HG03442 (cell line): ENCODE results near the gene HDGF.

ENCODE experiments used
- ATAC-seq: cut with Tn5 transposase; IDR thresholded peaks from one replicate; pipeline ENCODE4 v1.9.1; 2021; ENCODE audit warnings: mild to moderate bottlenecking, moderate library complexity; ENCODE audit not compliant: unreplicated experiment

Gene HDGF

DNA sequence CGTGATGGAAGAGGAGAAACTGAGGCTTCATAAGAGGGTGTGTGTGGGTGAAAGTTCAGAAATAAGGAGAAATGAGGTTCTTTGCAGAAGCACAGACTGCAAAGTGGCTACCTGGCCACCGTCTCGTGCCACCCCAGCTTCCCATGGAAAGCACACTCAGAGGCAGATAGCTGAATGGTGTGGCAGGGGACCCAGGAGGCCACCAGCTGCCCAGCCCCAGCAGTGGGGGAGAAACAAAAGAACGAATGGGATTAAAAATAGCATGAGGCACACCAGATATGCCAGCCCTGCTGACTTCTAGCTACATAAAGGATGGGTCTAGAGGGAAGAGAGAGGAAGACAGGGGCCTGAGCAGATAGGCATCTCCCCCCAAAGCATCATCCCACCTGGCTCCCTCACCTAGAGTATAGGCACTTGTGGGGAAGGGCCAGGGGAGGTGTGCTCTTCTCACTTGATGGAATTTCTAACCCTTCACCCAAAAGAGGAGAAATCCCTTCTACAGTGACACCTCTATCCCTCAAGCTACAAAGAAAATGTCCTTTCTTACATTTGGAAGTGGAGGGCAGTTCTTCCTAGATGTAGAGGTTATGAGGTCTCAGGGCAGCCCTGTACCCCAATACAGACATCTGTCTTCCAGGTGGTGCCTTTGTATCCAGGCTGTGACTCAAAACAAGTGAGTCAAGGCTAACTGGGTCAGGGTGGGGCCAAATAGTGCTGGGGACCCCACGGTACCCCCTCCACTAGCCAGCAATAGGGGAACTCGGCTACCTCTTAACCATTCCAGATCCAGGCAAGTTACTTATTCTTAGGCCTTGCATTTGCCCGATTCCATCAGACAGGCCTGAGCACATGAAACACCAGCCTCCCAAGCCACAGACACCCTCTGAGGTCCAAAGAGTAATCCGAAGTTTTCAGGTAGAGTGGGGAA lies 3.5 kb downstream of the HDGF start:
- ATAC-seq, result no peak

DNA sequence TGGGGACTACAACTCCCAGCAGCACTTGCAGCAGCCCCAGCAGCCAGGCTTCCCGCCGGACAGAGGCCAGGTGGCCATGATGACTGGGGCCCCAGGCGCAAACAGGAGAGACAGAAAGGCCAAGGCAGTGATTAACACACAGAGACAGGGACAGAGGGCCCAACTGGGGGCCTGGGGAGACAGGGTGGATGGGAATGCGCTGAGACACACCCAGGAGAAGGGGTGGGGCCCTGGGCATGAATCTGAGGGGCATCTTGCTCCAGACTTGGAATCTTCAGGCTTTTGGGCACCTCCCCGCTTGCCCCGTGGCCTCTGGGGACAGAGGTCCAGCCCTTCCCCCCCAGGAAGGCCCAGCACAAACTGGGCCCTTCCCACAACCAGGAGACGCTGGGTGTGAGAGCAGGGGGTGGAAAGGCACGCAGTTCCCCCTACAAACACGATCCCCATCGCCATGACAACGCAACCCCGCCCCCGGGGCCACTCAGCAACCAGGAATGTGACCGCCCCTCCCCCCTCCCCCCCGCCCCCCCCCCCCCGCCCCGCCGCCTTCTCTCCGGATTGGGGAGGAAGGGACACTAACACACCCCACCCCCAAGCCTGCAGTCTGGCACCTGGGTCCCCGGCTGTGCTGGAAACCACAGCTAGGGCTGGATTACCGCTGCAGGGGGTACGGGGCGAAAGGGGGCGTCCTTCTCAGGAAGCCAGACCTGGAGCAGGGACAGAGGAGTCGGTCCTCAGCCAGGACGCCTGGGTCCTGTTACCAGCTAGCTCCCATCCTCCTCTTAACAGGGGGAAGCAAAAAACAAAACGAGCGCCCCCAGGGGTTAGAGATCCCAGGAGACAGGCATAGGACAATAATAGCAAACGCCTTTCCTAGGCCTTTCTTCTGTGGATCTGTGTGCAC lies 4.5 kb downstream of the HDGF start:
- ATAC-seq, result no peak

DNA sequence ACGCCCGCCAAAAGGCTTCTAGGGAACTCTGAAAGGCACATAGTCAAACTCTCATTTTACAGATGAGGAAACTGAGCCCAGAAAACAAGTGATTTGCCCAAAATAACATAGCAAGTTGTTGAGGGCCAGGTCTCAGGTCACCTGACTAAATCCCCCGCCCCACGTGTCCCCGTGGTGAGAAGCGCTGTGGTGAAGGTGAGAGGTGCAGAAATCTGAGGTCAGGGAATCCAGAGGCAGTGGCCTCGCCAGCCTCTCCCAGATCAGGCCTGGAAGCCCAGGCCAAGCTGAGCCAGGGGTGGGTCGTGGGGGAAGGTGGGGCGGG lies 5.1 kb downstream of the HDGF start:
- no peak for ATAC-seq

DNA sequence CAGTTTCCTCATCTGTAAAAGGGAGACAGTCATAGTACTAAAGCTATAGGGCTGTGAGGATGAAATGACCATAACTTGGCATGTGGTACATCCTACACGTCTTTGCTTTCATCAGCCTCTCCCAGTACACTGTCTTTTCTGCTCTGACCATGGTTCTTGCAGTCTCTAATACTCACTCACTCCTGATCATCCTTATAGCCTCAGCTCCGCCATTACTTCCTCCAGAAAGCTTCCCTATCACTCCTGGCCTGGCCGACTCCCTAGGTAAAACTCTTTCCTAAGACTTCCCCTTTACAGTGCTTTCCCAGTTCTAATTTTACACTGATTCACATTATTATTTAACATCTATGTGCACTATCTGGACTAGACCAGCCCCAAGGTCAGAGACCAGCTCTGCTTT lies 5.6 kb downstream of the HDGF start:
- no peak for ATAC-seq

DNA sequence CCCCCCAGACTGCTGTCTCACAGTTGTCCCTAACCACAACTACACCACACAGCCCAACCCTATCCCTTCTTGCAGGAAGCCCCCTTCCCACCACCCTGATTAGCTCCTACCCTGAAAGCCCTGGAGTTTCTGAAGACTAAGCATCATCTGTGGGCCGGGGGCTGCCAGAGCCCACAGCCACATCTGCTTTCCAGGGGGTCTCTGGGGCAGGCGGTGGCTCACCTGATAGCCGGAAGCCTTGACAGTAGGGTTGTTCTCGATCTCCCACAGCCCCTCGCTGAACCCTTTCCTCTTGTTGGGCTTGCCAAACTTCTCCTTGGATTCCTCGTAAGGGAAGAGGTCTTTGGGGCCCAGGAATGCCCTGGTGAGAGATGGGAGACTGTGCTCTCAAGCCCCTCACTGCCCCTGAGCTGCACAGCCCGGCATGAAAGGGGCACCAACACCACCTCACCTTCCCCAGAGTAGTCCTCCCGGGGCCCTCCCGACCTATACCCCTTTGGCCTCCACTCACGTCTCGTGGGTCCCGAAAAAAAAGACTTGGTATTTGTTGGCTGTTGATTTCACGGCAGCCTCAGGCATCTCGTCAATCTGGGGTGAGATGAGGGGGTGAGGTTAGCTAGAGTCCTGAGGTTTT lies 6.6 kb downstream of the HDGF start:
- no peak for ATAC-seq

DNA sequence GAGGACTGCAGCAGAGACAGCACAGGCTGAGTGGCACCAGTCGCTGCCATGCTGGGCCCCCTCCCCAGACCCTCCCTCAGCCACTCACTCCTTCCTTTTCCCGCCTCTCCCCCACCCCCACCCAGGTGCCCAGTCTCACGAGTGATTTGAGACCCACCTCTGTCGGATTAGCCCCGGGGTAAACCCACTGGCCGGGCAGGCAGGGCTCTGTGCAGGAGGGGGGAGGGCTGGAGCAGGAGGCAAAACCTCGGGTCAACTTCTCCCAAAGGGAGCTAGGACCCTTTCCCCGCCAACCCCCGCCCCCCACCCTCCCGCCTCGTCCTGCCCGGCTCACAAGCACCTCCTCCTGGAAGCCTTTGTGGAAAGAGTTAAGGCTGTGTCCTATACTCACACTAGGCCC lies 7.1 kb downstream of the HDGF start:
- ATAC-seq, result no peak

DNA sequence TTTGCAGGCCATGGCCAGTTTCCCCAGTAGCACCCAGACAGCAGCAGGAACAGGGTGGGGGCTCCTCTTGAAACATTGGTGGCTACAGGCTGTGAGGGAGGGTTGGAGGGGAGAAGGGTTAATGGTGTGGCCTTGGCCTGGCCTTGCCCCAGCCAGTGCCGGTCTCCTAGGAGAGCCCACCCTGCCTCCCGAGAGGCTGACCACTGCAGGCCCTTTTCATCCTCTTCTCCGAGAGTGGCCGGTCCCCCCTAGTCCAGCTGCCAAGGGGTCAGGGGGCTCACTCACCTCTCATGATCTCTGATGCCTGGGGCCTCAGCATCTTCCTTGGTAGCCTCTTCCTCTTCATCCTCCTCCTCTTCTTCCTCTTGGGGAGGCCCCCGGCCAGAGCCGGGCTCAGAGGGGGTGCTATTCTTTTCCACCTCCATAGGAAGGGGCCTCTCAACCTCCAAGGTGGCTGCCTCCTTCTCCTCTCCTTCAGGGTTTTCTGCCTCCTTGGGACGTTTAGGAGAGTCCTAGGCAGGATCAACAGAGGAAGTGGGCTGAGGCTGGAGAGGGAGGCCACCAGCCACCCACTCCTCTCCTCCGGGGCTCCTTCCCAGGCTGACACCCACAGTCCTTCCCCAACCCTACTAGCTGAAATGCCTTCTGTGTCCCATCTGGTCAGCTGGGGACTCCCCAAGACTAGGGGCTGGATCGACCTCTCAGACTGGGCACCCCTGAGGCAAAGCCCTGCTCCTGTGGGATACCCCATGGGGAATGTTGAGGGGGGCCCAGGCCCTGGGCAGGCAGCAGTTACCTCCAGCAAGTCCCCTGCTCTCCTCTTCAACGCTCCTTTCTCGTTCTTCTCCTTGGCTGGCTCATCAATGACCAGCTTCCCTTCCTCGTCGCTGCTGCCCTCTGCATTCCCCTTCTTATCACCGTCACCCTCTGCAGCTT lies 7.8 kb downstream of the HDGF start:
- no peak for ATAC-seq

DNA sequence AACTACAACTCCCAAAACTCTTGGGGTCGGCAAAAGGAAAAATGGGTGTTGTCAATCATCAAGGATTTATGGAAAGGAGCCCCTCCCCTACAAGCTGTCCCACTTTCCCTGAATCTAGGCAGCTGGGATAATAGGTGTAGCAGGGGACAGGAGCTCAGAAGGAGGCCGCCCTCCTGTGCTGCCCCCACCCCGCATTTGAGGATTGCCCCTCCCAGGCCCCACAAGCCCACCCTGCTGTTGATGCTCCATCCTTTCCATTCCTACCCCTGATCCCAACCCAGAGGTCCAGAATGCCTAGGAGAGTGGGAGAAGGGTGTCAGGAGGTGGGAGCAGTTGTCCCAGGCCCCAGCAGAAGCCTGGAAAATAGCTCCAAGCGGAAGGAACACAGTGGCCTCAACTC lies 8.7 kb downstream of the HDGF start:
- no peak for ATAC-seq

DNA sequence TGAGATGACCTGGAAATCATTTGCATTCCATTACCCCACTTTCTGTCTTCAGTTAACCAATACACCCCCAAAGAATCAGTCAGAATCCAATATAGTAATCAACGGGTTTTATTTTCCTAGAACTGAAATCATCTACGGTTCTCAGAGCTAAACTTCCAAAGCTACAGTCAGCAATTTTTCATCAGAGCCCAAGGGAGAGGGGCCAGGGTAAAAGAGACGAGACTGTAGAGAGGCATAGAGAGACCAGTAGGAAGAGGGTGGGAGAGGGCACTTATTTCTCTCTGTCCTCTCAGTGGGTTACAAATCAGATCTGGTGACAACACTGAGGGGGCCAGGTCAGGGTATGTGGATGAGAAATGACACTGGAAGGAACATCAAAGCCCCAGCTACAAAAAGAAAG lies 9.5 kb downstream of the HDGF start:
- no peak for ATAC-seq

DNA sequence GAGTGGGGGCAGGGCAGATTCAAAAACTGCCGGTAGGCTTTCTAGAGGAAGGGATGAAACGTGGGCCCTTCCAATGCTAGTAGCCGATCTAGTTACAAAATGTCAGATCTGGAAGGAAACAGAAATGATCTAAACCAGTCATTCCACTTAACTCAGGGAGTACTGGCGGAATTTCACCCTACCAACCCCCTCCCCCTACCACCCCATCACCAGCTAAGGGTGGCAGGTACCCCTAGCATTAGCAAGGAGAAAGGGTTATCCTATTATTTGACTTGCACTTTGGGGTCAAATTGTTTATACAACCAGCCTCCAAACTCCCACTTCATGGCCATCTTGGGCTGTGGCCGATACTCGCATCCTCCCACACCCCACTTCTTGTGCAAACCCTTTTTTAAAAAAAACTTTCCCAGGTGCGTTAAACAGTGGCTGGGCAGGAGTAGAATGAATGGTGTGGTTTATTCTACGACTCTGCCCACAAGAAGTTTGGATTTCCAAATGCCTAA lies 9.9 kb downstream of the HDGF start:
- ATAC-seq, result no peak

DNA sequence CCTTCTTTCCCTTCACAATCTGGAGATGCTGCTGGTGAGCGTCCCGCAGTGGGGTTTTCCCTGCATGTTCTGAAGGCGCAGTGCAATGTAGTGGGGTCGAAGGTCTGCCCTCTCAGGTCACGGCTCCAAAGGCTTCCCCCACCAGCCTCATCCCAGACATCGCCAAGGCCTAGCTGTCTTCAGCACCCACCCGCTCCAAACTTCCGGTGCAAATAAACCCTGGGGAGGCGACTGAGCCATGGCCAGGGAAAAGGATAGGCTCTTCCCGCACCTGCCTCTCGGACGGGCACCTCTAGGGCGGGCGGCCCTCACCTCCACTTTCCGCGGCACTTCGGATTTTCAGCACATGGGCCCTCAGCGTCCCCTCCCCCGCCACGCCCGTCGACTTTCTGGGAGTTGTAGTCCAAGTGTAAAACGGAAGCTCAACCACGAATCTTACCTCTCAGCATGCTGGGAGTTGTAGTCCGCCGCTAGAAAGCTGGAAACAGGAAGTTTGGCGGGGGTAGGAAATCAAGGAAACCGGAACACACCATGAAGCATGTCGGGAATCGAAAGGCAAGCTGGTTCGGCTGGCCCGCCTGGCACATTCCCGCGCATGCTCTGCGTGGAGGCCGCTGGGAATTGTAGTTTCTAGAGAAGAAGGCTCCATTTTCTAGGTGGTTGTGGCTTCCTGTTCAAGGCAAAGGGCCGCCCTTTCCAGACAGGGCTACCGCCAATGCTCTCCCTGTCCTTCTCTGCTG lies 10.6 kb downstream of the HDGF start, which contains the start of gene MRPL24:
Gene MRPL24 (minus strand): TSS at position 348 of the 740 bp plus-strand sequence. CDS start 2,384 bp downstream, outside the sequence.
- ATAC-seq, result peak; percentile 83

DNA sequence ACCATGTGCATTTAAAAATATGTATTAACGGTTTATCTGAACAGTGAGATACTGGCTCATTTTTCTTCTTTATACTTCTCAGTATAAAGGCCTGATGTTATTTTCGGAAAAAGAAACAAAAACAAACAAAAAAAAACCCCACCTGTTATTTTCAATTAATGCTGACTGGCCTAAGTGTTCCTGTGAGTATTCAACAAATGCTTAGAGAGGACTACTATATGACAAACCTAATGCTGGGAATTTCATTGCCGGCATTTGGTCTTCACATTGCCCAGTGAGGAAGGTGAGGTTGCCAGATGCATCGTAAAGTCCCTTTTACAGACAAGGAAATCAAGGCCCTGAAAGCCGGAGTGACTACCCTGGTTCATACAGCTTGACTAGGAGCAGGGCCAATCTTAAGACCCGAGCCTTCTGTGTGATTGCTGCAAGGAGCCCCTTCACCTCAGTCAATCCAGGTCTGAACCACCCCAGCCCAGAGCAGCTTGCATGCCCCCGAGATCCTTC lies 11.2 kb downstream of the HDGF start:
- no peak for ATAC-seq

DNA sequence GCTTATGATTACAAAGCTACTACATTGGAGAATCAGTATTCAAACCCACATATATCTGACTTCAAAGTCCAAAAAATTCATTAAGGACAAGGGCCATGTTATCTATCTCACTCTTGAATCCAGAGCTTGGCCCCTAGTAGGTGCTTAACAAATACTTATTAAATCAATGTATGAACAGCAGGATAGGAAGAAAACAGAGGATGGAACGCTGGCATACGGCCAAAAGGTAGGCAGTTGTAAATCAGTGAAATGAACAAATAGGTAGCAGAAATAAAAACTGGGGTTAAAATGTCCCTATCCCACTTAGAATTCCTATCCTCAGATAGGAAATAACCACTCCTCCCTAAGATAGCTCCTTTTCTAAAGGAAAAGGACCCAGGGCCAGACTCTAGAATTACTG lies 12.6 kb downstream of the HDGF start:
- ATAC-seq, result no peak

DNA sequence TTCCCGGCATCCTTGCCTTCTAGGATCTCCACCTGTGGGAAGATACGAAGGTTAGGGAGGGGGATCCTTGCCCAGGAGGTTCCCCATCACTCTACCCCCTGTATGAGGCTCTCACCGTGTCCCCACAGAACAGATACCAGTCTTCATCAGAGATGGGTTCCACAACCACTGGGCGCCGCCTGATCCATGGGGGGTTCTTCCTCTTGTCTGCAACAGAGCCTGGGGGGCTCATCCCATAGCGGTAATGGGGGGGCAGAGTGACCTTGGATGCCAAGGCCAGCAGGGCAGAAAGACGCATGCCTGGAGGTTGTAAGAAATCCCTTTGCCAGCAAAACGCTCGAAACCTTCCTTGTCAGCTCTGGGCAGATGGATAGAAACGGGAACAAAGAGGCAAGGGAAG lies 13.1 kb downstream of the HDGF start:
- no peak for ATAC-seq

DNA sequence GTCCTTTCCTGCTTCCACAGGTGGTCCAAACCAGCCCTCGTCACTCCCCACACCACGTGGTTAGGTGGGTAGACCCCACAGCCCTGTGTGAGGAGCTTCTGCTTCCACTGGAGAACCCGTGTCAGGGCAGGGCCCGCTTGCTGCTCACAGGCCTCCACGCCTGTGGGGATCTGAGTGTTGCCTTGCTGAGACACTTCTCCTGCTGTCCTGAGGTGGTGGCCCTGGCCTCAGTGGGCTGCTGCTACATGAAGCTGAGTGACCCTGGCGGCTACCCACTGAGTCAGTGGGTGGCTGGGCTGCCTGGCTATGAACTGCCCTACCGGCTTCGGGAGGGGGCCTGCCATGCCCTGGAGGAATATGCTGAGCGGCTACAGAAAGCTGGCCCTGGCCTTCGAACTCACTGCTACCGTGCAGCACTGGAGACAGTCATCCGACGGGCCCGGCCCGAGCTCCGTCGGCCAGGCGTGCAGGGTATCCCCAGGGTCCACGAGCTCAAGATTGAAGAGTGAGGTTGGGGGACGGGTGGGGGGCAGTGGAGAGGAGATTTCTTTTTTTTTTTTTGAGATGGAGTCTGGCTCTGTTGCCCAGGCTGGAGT lies 17.4 kb downstream of the HDGF start:
- ATAC-seq, result no peak

DNA sequence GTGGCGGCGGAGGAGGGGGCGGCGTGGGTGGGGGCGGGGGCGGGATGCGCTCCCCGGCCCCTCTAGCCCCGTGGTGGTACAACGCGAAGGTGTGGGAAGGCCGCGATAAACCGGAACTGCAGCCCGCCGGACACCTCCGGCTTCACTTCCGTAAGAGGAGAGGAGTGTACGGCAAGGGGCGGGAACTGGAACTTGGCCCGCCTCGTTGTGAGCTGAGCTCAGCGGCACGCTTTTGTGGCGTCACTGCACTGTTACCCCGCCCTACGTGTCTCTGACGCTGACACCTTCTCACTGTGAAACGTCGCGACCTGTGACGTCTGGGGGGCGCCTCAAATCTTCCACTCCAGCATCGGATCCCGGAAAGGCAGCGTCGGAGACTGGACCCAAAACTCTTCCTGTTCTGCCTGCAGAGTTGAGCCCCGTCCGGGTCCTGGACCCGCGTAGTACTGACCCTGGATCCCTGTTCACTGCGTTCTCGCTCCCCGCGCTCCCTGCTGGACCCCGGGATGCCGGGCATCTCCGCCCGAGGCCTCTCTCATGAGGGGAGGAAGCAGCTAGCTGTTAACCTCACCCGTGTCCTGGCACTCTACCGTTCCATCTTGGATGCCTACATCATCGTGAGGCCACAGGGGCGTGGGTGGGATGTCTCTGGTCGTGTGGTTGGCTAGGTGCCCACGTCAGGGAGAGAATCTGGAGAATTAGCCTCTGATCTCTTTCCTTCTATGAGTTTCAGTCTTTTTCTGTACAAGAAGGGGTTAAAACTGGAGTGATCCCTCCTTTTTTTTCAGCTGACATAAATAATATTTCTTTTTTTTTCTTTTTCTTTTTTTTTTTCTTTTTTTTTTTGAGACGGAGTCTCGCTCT lies 22.6 kb downstream of the HDGF start, which contains the start of gene ISG20L2:
Gene ISG20L2 (minus strand): TSS at position 168 of the 864 bp plus-strand sequence. CDS start 1,114 bp downstream, outside the sequence.
- peak; percentile 87 for ATAC-seq

DNA sequence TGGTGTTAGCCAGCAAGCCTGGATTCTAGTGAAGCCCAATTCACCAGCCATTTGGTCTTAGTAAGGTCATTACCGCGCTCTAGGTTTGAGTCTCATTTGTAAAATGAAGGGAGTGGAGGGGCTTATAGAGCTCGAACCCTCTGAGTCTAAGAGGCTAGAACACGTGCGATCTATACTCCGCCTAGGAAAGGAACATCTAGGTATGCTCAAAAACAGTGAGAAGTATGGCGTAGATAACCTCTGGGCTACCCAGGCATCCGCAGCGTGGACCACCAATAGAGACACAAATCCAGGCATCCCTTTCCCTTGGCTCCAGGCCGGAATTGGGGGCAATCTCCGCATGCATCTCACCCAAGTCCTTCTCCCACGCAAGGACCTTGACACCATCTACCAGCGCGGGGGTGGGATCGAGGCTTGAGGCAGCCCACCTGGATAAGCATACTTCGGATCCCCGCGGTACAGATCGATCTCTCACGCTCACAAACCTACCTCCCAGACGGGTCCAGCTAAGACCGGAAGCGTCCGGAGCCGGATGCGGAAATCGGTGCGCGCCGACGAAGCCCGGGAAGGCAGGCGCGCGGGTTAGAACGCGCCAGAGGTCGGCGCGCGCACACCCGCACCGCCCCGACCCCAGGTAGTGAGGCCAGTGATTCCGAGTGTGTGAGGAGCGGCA lies 23.4 kb downstream of the HDGF start, which contains the start of gene METTL25B:
Gene METTL25B (plus strand): TSS at position 544 of the 673 bp plus-strand sequence. CDS start 636 bp downstream, outside the sequence.
- peak; percentile 43 for ATAC-seq
